Measurements from ENCODE around the gene PARP15. TPM values are rescaled to one million over a fixed set of nuclear protein-coding genes. Genes with fewer than 3 reads are reported as not detected.

Gene PARP15
- polyA plus RNA-seq, 3 donors from 2014 or later: 9.4 to 17.0 (median 14.1) TPM

DNA sequence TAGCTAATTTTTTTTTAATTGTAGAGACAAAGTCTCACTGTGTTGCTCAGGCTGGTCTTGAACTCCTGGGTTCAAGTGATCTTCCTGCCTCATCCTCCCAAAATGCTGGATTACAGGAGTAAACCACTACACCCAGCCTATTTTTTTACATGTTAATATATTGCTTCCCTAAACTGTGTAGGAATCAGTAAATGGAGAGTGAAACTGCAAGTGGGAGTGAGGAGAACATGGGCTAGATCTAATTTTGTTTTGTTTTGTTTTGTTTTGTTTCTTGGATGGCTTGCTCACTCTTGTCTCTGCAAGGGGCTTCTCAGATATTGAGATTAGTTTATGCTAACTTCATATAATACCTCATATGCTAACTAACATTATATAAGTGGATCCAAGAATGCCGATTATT, 31.5 kb downstream of the PARP15 start:
- H3K4me1 Mint-ChIP-seq: peaks cover 19 to 62% of the 10 kb centered on the region in 2 donors
- H3K4me3 Mint-ChIP-seq: no peak overlapping the region
- peak overlapping the region; percentile 58 to 83 (median 72) for H3K27ac Mint-ChIP-seq
- H3K36me3 Mint-ChIP-seq: peaks cover 22 to 43% (median 23%) of the 10 kb centered on the region in 3 donors
- H3K9me3 Mint-ChIP-seq: no peaks in the 10 kb centered on the region
- H3K27me3 Mint-ChIP-seq (ENCODE audit: low read depth in 3 of 3): peaks cover 0 to 1% (median 0%) of the 10 kb centered on the region in 3 donors
- DNase-seq: no peak

DNA sequence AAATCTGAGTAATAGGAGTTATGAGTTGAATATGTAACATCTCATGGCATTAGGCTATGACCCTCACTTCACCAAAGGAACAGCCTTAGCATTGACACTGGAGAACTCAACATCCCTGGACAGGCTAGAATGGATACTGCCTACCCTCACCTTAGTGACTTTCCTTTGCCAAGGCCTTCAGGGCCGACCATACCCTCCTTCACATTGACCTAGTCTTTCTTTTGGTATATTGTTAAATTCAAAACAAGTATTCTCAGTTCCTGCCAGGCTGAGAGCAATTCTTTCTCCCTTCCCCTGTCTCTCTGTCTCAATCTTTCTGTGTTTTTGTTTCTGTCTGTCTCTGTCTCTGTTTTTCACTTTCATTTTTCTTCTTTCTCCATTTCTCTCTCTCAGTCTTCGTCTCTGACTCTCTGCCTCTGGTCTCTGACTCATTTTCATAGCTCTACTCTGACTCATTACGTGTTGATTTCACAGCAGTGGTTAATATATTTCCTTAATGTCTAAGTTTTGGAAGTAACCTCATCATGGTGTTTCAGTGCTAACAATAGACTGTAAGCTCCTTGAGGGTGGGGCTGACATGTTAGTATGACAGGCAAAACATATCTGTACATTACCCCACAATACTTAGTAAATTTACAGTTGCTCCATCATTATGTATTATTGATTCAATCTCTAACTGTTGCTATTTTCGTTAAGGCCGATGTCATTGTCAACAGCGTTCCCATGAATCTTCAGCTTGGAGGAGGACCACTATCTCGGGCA, 32.5 kb downstream of the PARP15 start:
- Mint-ChIP-seq H3K27ac (peak overlapping the region; percentile 78 to 93 (median 92)), H3K27me3 (ENCODE audit: low read depth in 3 of 3) (peaks cover 0 to 1% (median 0%) of the 10 kb centered on the region in 3 donors), H3K36me3 (peaks cover 20 to 44% (median 23%) of the 10 kb centered on the region in 3 donors), H3K4me3 (peak overlapping the region in 4 of 5 donors; percentile 10 to 67 (median 31)), H3K9me3 (no peaks in the 10 kb centered on the region), H3K4me1 (peaks cover 16 to 59% of the 10 kb centered on the region in 2 donors)
- DNase-seq: peak; percentile 24 to 45 (median 42)

DNA sequence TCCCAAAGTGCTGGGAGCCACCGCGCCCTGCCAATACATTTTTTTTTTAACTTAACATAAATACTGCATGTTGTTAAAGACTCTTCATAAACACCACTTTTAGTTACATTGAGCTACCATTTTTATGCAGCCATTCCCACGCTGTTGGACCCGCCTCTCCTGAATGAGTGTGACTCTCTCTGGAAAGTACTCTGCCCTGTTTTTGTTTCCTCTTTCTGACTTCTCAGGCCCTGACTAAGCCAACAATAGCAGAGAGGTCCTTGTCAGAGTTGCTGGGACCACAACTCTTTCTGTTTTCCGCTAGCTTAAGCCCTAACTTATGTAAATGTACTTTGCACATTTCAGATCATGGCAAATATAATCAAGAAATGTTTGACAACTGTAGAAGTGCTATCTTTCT, 35.2 kb downstream of the PARP15 start:
- peaks cover 0 to 1% (median 0%) of the 10 kb centered on the region in 3 donors for H3K27me3 Mint-ChIP-seq (ENCODE audit: low read depth in 3 of 3)
- no peak for DNase-seq
- peaks cover 35 to 59% (median 36%) of the 10 kb centered on the region in 3 donors for H3K36me3 Mint-ChIP-seq
- no peak overlapping the region for H3K4me3 Mint-ChIP-seq
- H3K9me3 Mint-ChIP-seq: no peaks in the 10 kb centered on the region
- H3K27ac Mint-ChIP-seq: no peak overlapping the region
- peaks cover 19 to 47% of the 10 kb centered on the region in 2 donors for H3K4me1 Mint-ChIP-seq

DNA sequence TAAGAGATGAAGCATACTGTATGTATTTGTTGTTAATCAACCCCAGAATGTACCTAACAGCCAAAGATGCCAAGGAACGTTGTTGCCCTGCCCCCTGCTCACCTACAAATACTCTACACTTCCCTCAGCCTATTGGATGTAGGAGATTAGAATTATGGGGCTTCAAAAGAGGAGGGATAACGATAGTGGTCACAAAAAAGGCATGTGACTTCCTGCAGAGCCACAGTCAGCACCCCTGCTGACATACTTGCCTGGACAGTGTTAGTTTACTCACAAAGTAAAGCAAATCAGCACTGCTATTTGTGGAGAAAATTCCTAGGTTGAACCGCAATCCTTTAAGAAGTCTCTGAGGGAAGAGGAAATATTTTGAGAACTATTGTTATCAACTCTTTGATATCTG, 37.9 kb downstream of the PARP15 start:
- Mint-ChIP-seq H3K27me3 (ENCODE audit: low read depth in 3 of 3) (peaks cover 0 to 1% (median 0%) of the 10 kb centered on the region in 3 donors), H3K36me3 (peaks cover 32 to 68% (median 39%) of the 10 kb centered on the region in 3 donors), H3K4me1 (peaks cover 9 to 23% of the 10 kb centered on the region in 2 donors), H3K27ac (peak overlapping the region in 4 of 6 donors; percentile 1 to 31 (median 16)), H3K9me3 (no peaks in the 10 kb centered on the region), H3K4me3 (no peak overlapping the region)
- DNase-seq: no peak

DNA sequence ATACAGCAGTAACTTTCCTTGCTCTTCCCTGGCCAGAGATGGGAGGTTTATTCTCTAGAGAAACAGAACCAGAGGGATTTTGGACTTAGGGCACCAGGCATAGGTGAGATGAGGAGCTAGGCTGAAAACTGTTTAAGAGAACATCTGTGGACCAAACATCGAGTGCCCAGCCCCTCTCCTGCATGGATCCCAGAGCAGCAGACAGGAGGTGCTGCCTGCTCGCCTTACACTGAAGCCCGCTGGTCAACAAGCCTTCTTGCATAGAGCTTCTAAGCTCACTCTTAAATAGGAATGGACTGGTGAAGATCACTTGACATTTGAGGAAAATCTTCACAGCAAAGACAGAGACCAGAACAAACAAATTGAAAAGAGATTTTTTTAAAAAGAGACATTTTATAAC, 41.2 kb downstream of the PARP15 start:
- peaks cover 35 to 68% (median 52%) of the 10 kb centered on the region in 3 donors for H3K36me3 Mint-ChIP-seq
- H3K27ac Mint-ChIP-seq: no peak overlapping the region
- H3K9me3 Mint-ChIP-seq: no peaks in the 10 kb centered on the region
- peaks cover 0 to 2% (median 0%) of the 10 kb centered on the region in 3 donors for H3K27me3 Mint-ChIP-seq (ENCODE audit: low read depth in 3 of 3)
- H3K4me3 Mint-ChIP-seq: no peak overlapping the region
- DNase-seq: no peak
- peaks cover 8 to 29% of the 10 kb centered on the region in 2 donors for H3K4me1 Mint-ChIP-seq

DNA sequence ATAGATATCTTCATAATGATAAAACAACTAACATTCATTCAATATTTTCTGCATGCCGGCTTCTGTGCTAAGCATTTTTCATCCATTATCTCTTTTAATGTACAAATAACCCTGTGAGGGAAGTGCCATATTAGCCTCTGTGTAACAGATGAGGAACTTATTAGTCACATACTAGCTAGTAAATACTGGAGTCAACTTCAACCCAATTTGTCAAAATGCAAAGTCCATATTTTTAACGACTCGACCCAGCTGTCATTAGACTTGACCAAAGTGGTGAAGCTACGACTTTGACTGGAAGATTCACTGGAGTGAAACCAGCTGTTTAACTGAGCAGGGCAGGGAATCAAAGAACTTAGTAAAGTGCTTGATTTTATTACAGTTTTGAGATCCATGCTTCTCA, 41.6 kb downstream of the PARP15 start:
- H3K4me1 Mint-ChIP-seq: peaks cover 8 to 29% of the 10 kb centered on the region in 2 donors
- H3K4me3 Mint-ChIP-seq: no peak overlapping the region
- no peak overlapping the region for H3K27ac Mint-ChIP-seq
- DNase-seq: no peak
- peaks cover 0 to 2% (median 0%) of the 10 kb centered on the region in 3 donors for H3K27me3 Mint-ChIP-seq (ENCODE audit: low read depth in 3 of 3)
- no peaks in the 10 kb centered on the region for H3K9me3 Mint-ChIP-seq
- peaks cover 37 to 68% (median 54%) of the 10 kb centered on the region in 3 donors for H3K36me3 Mint-ChIP-seq

DNA sequence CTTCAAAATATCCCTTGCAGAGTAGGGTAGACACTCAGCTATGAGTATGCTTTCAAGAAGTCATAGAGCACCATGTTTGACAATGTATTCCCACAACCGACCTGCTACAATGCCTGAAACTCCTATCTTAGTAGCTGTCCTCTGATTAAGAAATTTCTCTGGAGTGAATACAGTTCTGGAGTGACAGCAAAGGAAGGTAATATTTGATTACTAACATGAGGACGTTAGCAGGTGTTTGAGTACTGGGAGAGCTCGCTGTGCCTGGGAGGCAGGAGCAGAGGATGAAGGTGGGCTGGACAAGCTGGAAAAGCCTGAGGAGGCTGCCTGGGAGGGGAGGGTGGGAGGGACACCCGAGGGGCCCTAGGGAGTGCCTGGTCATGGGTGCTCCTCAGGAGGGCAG, 42.9 kb downstream of the PARP15 start:
- Mint-ChIP-seq H3K4me3 (no peak overlapping the region), H3K4me1 (peaks cover 4 to 23% of the 10 kb centered on the region in 2 donors), H3K27ac (peak overlapping the region in 4 of 6 donors; percentile 31 to 69 (median 53))

DNA sequence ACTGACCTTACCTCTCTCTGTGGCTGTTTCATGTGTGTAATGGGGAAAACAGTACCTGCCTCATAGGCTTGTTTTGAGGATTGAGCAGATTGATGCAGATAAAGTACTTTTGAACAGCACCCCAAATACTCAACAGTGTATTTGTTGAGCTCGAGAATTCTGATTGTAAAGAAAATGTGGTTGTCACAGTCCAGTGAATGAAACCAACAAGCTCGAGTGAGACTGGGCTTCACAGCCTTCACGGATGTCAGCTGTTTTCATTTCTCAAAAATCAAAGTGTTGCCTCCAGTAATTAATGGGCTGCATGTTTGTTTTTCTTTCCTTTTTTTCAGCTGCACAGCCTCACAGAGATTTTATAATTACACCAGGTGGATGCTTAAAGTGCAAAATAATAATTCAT, 43.7 kb downstream of the PARP15 start:
- peaks cover 0 to 17% of the 10 kb centered on the region in 2 donors for H3K4me1 Mint-ChIP-seq
- peak overlapping the region in 1 of 6 donors; percentile 23 for H3K27ac Mint-ChIP-seq
- DNase-seq: no peak
- no peak overlapping the region for H3K4me3 Mint-ChIP-seq
- H3K27me3 Mint-ChIP-seq (ENCODE audit: low read depth in 3 of 3): peaks cover 0 to 2% (median 0%) of the 10 kb centered on the region in 3 donors
- peaks cover 27 to 67% (median 53%) of the 10 kb centered on the region in 3 donors for H3K36me3 Mint-ChIP-seq
- H3K9me3 Mint-ChIP-seq: no peaks in the 10 kb centered on the region

More for the DNA sequence above, 42.9 kb downstream of the PARP15 start:
- H3K27me3 Mint-ChIP-seq (ENCODE audit: low read depth in 3 of 3): peaks cover 0 to 2% (median 0%) of the 10 kb centered on the region in 3 donors
- no peaks in the 10 kb centered on the region for H3K9me3 Mint-ChIP-seq
- H3K36me3 Mint-ChIP-seq: peaks cover 33 to 68% (median 54%) of the 10 kb centered on the region in 3 donors
- no peak for DNase-seq

DNA sequence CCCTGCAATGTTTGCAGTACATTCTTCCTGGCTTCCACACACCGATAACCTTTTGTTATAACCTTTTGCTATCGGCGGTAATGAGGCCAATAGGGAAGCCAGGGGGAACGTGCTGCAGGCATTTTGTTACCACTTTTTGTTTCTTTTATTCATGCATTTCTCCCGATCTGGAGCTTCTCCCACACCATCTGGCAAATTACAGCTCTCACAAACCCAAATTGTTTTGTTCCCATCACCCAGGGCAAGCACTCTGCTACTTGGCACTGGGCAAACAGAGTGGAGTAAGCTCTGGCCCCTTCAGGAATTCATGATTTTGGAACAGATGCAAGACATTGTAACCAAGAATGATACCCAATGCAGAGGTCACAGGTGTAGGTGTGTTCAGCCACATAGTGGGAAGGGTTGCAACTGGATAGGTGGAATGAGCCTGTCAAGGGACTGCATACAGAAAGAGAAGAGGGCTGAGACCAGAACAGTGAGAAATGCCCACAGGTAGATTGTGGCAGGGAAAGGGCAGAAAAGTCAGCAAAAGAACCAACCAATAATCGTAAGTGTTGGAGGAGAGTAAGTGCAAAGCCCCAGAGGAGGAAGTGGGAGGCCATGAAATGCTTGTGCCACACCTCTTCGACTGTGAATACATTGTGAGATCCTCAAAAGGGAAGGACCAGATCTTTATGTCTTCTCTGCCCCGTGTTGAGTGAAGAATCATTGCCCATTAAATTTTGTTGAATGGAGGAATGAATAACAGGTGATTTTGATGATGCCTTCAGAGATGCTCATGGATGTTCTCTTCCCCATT, 45.8 kb downstream of the PARP15 start:
- Mint-ChIP-seq H3K27ac (peak overlapping the region in 5 of 6 donors; percentile 2 to 80 (median 55)), H3K4me1 (peaks cover 0 to 17% of the 10 kb centered on the region in 2 donors), H3K4me3 (no peak overlapping the region), H3K36me3 (peaks cover 37 to 72% (median 59%) of the 10 kb centered on the region in 3 donors), H3K9me3 (no peaks in the 10 kb centered on the region), H3K27me3 (ENCODE audit: low read depth in 3 of 3) (peaks cover 0 to 2% (median 0%) of the 10 kb centered on the region in 3 donors)
- no peak for DNase-seq

DNA sequence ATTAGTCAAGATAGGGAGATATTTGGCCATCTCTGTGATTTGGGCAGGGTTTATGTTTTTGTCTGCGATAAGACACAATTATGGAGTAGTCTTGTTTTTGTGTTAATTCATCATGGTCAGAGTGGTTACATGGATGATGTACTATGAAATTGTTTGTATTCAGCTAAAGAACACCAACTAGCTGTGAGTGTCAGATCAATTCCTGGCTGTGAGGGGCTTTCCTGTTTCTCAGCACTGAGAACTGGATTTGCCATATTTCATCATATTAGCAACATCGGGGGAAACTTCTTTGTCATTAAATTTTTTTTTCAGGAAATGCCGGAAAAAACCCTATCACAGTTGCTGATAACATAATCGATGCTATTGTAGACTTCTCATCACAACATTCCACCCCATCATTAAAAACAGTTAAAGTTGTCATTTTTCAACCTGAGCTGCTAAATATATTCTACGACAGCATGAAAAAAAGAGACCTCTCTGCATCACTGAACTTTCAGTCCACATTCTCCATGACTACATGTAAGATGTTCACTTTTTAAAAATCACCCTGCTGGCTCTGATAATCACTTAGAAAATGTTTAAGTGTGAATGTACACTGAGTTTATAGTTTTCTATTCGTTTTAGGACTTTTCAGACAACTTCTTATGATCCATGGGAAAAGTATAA, 49.2 kb downstream of the PARP15 start:
- Mint-ChIP-seq H3K9me3 (no peaks in the 10 kb centered on the region), H3K4me1 (peaks cover 0 to 17% of the 10 kb centered on the region in 2 donors), H3K27ac (peak overlapping the region in 2 of 6 donors; percentile 19 to 48), H3K27me3 (ENCODE audit: low read depth in 3 of 3) (peaks cover 0 to 2% (median 0%) of the 10 kb centered on the region in 3 donors), H3K4me3 (no peak overlapping the region), H3K36me3 (peaks cover 51 to 66% (median 53%) of the 10 kb centered on the region in 3 donors)
- no peak for DNase-seq

DNA sequence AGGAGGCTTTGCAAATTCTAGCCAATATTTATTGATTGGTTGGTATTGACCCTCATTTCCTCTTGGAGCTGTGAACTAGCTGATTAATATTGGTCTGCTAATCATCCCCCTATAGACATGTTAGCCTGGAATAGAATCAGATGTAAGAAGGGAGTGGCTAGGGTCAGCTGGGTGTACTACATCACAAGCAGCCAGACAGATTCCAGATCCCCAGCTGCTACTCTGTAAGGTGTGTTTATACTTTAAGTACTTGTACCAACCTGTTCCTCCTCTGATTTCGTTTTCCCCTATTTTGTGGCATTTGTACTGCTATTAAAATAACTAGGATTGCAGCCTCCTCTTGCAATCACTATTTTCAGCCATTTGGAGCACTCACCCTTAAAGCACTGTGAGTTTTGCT, 49.9 kb downstream of the PARP15 start:
- Mint-ChIP-seq H3K27ac (peak overlapping the region in 1 of 6 donors; percentile 48), H3K4me3 (no peak overlapping the region), H3K36me3 (peaks cover 47 to 60% (median 47%) of the 10 kb centered on the region in 3 donors), H3K9me3 (no peaks in the 10 kb centered on the region), H3K4me1 (peaks cover 0 to 14% of the 10 kb centered on the region in 2 donors), H3K27me3 (ENCODE audit: low read depth in 3 of 3) (peaks cover 0 to 2% (median 0%) of the 10 kb centered on the region in 3 donors)
- DNase-seq: no peak

DNA sequence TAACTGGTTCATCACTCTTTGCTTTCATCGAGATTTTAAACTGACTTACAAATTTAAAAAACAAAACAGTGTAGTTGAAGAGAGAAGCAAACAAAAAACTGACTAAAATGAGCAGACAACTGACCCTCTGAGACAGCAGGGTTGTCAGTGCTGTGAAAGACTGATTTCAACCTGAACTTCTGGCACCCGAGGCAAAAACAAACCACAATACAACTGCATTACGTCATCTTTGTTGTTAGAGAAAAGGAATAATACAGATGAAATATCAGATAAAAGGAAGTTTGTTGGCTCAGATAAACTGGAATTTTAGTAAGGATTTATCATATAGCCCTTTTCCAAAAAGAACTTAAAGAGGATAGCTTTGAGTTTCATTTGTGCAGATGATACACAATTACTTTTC, 51.1 kb downstream of the PARP15 start:
- Mint-ChIP-seq H3K4me3 (no peak overlapping the region), H3K9me3 (no peaks in the 10 kb centered on the region), H3K27ac (peak overlapping the region in 1 of 6 donors; percentile 23), H3K36me3 (peaks cover 37 to 53% (median 38%) of the 10 kb centered on the region in 3 donors), H3K27me3 (ENCODE audit: low read depth in 3 of 3) (no peaks in the 10 kb centered on the region), H3K4me1 (peaks cover 0 to under 1% of the 10 kb centered on the region in 2 donors)
- DNase-seq: no peak

DNA sequence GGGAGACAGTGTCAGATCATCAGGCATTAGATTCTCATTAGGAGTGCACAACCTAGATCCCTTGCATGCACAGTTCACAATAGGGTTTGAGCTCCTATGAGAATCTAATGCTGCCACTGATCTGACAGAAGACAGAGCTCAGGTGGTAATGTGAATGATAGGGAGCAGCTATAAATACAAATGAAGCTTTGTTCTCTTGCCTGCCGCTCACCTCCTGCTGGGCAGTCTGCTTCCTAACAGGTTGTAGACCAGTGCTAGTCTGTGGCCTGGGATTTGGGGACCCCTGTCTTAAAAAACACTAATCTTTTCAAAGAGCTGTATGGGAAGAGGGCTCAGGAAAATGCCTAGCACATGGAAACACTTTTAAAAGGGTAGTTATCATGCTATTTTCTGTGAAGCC, 52.3 kb downstream of the PARP15 start:
- Mint-ChIP-seq H3K4me3 (no peak overlapping the region), H3K27me3 (ENCODE audit: low read depth in 3 of 3) (no peaks in the 10 kb centered on the region), H3K27ac (no peak overlapping the region), H3K4me1 (no peaks in the 10 kb centered on the region), H3K36me3 (peaks cover 41 to 61% (median 42%) of the 10 kb centered on the region in 3 donors), H3K9me3 (no peaks in the 10 kb centered on the region)
- DNase-seq: no peak
